Measurements from ENCODE around the gene FGR.
A peak's percentile ranks its signal among the peaks of the same experiment; 100 is the strongest.

FGR gene

GRCh38 chr1:27583479-27583878, 51.5 kb downstream of the FGR start:
- TF ChIP-seq CTCF (IDR thresholded peaks at IDR 0.05; ENCODE audit: low read depth, low read length) = no peak
- no peak for DNase-seq (ENCODE audit: extremely low read depth, low read depth)

- DNase-seq (ENCODE audit: extremely low read depth, low read depth) = no peak
These were observed 53.2 kb downstream of the FGR start for GRCh38 chr1:27581823-27582243.

GRCh38 chr1:27577504-27578188, 57.3 kb downstream of the FGR start:
- TF ChIP-seq CTCF (IDR thresholded peaks at IDR 0.05; ENCODE audit: low read depth, low read length) = no peak
- DNase-seq (ENCODE audit: extremely low read depth, low read depth) = no peak

More at GRCh38 chr1:27581823-27582243, 53.2 kb downstream of the FGR start:
- TF ChIP-seq CTCF (IDR thresholded peaks at IDR 0.05; ENCODE audit: low read depth, low read length) = no peak

GRCh38 chr1:27576806-27577227, 58.2 kb downstream of the FGR start:
- no peak for DNase-seq (ENCODE audit: extremely low read depth, low read depth)
- TF ChIP-seq CTCF (IDR thresholded peaks at IDR 0.05; ENCODE audit: low read depth, low read length) = no peak

GRCh38 chr1:27575840-27576331, 59.1 kb downstream of the FGR start:
- DNase-seq (ENCODE audit: extremely low read depth, low read depth) = no peak
- TF ChIP-seq CTCF (IDR thresholded peaks at IDR 0.05; ENCODE audit: low read depth, low read length) = no peak; the same call in 1 of the 2 replicates

- TF ChIP-seq CTCF (IDR thresholded peaks at IDR 0.05; ENCODE audit: low read depth, low read length) = peak; percentile 5
These were observed 59.8 kb downstream of the FGR start for GRCh38 chr1:27574871-27575831.

More at GRCh38 chr1:27574871-27575831, 59.8 kb downstream of the FGR start:
- no peak for DNase-seq (ENCODE audit: extremely low read depth, low read depth)

Data from AG09319 (cell line).